Cardiac muscle cell (in vitro differentiated cells and primary cell): ENCODE results near the gene DNAH2. TPM values are rescaled to one million over a fixed set of nuclear protein-coding genes. Genes with fewer than 3 reads are reported as not detected.

Experiments used
- DNase-seq, 2 donors: peaks; one replicate each; pipeline versions ENCODE4 v3.0.0 to v3.0.0-alpha.2; 2010 to 2017; ENCODE audit warnings: low read depth in 1 of 2, low spot score in 1 of 2
- H3K27ac ChIP-seq: fragments of 200-600 bp; sonication (generic); 2 replicates; pipeline ENCODE4 v1.5.1; 2016
- H3K27me3 ChIP-seq: fragments of 200-600 bp; sonication (generic); 2 replicates; pipeline ENCODE4 v1.6.0; 2016; ENCODE audit warnings: control low read depth
- H3K36me3 ChIP-seq: fragments of 200-600 bp; sonication (generic); 2 replicates; pipeline ENCODE4 v1.5.1; 2016; ENCODE audit warnings: control low read depth
- H3K4me1 ChIP-seq: fragments of 200-600 bp; sonication (generic); 2 replicates; pipeline ENCODE4 v1.8.1; 2017; ENCODE audit warnings: low read depth, mild to moderate bottlenecking, mixed run types
- H3K4me3 ChIP-seq: fragments of 200-600 bp; sonication (generic); 2 replicates; pipeline ENCODE4 v1.5.1; 2016; ENCODE audit warnings: mild to moderate bottlenecking
- H3K9me3 ChIP-seq: fragments of 200-600 bp; sonication (generic); 2 replicates; pipeline ENCODE4 v1.5.1; 2017; ENCODE audit warnings: low read depth, mild to moderate bottlenecking, control low read depth
- CTCF ChIP-seq: IDR thresholded peaks from 2 replicates; pipeline ENCODE4 v1.5.1; 2012; ENCODE audit warnings: low read depth, mild to moderate bottlenecking, low read length
- polyA plus RNA-seq: library from polyadenylated mRNA; unstranded; fragments of >200 nt; fragmentation: Nextera tagmentation; extraction: Ambion mirVana; gene quantifications from 2 replicates; pipeline ENCODE4 v1.2.1, GENCODE V29; 2016
- total RNA-seq: library from RNA; depleted of rRNA; stranded (reverse); fragments of >200 nt; gene quantifications from 2 replicates; pipeline ENCODE4 v1.2.3, GENCODE V29; 2016

DNAH2 gene
- total and polyA plus RNA-seq, 2 experiments from 2014 or later: 0.42 to 3.0 TPM

- Histone ChIP-seq H3K4me3 (no peak overlapping the region), H3K27ac (no peak overlapping the region), H3K9me3 (no peaks in the 10 kb centered on the region), H3K4me1 (no peaks in the 10 kb centered on the region), H3K36me3 (no peaks in the 10 kb centered on the region), H3K27me3 (no peaks in the 10 kb centered on the region)
- DNase-seq: no peak
- no peak for TF ChIP-seq CTCF
These were observed 10.3 kb downstream of the DNAH2 start for GRCh38 chr17:7727886-7728285.

GRCh38 chr17:7729816-7730215, 12.3 kb downstream of the DNAH2 start:
- Histone ChIP-seq H3K9me3 (no peaks in the 10 kb centered on the region), H3K4me3 (no peak overlapping the region), H3K27ac (no peak overlapping the region), H3K36me3 (no peaks in the 10 kb centered on the region), H3K4me1 (no peaks in the 10 kb centered on the region), H3K27me3 (no peaks in the 10 kb centered on the region)
- DNase-seq: no peak
- no peak for TF ChIP-seq CTCF

GRCh38 chr17:7732981-7733539, 15.5 kb downstream of the DNAH2 start:
- TF ChIP-seq CTCF: no peak
- H3K27ac ChIP-seq: no peak overlapping the region

GRCh38 chr17:7737601-7738000, 20.1 kb downstream of the DNAH2 start:
- no peaks in the 10 kb centered on the region for H3K36me3 ChIP-seq
- TF ChIP-seq CTCF: no peak
- H3K27me3 ChIP-seq: peaks cover 4% of the 10 kb centered on the region
- no peak for DNase-seq
- H3K4me1 ChIP-seq: no peaks in the 10 kb centered on the region
- no peak overlapping the region for H3K4me3 ChIP-seq
- H3K27ac ChIP-seq: no peak overlapping the region
- no peaks in the 10 kb centered on the region for H3K9me3 ChIP-seq

More at GRCh38 chr17:7732981-7733539, 15.5 kb downstream of the DNAH2 start:
- Histone ChIP-seq H3K9me3 (no peaks in the 10 kb centered on the region), H3K4me3 (no peak overlapping the region), H3K36me3 (no peaks in the 10 kb centered on the region), H3K27me3 (peaks cover 4% of the 10 kb centered on the region), H3K4me1 (no peaks in the 10 kb centered on the region)
- DNase-seq: no peak

GRCh38 chr17:7739746-7740145, 22.2 kb downstream of the DNAH2 start:
- H3K4me1 ChIP-seq: no peaks in the 10 kb centered on the region
- H3K9me3 ChIP-seq: no peaks in the 10 kb centered on the region
- H3K4me3 ChIP-seq: no peak overlapping the region
- DNase-seq: no peak
- H3K27me3 ChIP-seq: peaks cover 4% of the 10 kb centered on the region
- H3K27ac ChIP-seq: no peak overlapping the region
- no peak for TF ChIP-seq CTCF
- no peaks in the 10 kb centered on the region for H3K36me3 ChIP-seq
